HG03342 (cell line): ENCODE data around the gene IARS1.
A peak's percentile ranks its signal among the peaks of the same experiment; 100 is the strongest.

Source experiments
- ATAC-seq: cut with Tn5 transposase; IDR thresholded peaks from one replicate; pipeline ENCODE4 v1.9.1; 2021; ENCODE audit warnings: mild to moderate bottlenecking, moderate library complexity; ENCODE audit not compliant: unreplicated experiment

The IARS1 gene

DNA sequence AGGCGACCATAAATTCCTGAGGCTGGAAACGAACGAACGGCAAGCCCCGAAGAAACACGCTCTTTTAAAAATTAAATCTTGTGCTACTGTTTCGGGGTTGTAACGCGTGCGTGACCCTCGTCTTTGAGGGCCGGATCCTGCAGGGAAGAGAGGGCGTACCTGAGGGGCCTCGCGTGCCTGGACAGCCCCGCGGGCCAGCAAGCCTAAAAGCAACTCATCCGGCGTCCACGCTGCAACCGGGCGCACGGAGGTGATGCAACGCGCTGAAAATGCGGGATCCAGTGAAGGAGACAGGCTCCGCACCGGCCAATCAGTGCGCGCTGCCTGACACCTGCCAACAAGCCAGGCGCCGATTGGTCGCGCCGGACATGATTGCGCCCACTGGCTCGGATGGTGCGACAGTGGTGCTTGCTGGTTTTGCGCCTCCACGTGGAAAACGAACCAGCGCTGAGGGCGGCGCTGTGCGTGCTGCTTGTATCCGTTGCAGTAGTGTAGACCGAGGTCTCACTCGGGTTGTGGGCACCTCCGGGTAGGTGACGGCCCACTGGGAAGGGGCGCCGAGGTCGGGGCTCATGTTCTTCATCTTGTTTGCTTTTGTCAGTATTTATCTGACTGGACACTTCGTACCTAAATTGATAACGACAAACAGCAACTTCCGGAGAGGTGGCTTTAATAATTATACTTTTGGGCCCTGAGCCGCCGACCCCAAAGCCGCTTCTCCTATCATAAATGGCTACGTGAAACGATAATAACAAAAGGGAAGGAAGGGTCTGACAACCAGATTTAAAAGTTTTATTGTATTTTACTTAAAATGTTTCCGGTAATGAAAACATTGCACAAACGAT, at the start of gene IARS1:
Gene IARS1, minus strand, starts transcription at position 246 of the 845 bp plus-strand sequence. CDS start 4,278 bp downstream, outside the sequence.
- ATAC-seq: peak; percentile 94

DNA sequence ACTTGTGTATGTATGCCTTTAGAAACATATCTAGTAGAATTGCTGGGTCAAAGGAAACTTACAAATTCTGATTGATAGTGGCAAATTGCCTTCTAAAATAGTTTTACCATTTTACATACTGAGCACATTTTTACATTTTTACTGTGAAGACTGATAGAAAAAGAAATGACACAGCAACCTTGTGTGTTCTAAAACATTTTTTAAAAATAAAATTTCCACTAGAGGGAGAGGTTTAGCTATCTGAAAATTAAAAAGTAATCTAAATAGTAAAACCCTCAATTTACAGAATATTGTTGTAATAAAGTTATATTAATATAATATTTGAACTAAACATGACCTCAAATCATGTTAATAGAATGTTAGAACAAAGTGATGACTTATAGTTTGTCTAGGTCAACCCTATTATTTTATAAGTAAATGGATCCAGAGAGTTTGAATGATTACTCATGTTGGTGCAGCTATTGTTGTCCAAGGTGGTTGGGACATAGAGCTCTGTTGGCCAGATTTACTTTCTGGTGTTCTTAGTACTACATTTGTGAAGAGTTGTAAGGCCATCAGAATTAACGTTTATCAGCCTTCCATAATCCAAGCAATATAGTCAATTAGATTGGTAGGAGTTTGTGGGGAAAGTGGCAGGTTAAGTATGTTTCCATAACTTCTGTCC, 49.5 kb upstream of the IARS1 start:
- ATAC-seq: no peak

DNA sequence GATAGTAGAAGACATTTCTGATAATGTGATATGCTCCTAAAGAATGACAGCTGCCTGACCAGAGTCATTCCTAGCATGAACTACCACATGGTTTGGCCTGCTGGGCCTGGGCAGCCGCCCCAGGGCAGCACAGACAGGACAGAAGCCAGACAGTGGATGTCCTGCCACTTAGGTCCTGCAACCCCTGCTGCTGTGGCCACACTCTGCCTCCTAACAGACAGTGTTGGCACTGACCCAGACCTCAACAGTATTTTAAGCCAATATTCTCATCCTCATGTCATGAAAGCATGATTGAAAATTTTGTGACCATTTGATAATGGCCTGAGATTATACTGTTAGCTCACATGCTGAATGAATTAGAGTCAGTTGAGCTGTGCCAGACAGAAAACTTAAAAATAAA, 48.1 kb upstream of the IARS1 start:
- no peak for ATAC-seq

DNA sequence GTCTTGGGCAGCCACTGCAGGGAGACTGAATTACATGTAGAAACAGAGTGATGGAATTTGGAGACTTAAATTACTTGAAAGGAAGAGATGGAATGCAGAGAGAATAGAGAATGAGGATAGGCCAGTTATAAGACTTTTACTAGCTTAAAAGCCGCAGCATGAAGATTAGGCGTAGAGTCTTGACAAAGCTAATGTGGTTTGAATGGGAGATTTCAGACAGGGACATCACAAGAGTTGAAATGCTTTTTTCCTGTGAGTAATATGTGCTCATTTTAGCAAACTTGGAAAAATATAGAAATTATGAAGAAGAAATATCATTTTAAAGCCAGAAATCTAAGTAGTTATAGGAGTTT, 39.8 kb upstream of the IARS1 start:
- no peak for ATAC-seq

DNA sequence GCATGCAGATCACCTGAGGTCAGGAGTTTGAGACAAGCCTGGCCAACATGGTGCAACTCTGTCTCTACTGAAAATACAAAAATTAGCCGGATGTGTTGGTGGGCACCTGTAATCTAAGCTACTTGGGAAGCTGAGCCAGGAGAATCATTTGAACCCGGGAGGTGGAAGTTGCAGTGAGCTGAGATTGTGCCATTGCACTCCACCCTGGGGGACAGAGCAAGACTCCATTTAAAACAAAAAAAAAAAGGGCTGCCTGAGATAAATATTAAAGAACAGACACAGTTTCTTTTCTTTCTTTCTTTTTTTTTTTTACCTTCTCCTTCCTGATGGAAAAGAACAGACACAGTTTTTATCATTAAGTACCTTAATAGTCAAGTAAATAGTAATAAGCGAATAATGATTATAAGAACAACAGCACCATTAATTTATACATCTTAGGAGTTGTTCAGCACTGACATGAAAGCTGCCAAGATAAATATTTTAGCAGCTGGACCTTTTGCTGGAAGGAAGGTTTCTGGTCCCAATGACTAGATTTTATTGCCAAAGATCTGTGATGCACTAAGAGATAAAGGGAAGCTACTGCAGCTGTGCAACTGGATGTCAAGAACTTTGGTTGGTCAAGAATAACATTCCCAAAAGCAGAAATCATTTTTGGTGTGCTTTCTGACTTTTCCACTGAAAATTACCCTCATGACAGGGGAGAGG, 39.2 kb upstream of the IARS1 start:
- no peak for ATAC-seq

DNA sequence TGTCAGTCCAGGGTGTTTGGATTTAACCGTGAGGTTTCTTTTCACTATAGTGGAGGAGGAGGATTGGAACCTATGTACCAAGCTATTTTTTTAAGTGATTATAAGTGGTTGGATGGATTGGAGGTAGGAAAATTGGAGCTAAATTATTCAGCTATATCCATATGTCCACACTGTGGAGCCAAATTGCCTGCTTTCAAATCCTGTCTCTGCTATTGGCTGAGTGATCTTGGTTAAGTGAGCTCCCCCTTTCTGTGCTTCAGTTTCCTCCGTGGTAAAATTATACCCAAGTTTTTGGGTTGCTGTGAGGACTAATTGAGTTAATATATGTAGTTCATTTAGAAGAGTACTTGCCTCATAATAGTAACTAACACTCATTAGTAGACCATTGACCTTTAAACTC, 34.7 kb upstream of the IARS1 start:
- ATAC-seq: no peak

DNA sequence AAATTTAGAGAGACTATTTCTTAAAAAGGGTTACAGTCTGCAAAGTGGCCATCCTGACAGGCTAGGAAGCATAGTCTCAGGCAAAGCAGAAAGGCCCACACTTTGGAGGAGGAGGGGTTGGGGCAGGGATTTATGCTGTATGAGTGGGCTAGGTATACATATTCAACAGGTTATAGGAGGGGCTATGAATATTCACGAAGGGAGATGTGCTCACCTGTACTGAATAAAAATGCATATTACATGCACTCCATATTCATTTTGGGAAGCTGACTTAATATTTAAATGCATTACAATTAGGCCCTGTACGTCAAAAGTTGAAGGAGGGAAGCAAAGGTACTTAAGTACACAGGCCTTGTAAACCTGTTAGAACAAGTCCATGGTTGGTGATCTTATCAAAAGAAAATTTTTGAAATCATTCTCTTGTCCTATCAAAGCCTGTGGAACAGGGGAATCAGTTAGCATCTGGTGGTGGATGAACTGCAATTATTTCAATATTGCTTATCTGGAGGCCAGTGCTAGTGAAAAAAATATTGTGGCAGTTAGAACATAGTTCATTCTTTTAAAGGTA, 33.9 kb upstream of the IARS1 start:
- ATAC-seq: no peak

DNA sequence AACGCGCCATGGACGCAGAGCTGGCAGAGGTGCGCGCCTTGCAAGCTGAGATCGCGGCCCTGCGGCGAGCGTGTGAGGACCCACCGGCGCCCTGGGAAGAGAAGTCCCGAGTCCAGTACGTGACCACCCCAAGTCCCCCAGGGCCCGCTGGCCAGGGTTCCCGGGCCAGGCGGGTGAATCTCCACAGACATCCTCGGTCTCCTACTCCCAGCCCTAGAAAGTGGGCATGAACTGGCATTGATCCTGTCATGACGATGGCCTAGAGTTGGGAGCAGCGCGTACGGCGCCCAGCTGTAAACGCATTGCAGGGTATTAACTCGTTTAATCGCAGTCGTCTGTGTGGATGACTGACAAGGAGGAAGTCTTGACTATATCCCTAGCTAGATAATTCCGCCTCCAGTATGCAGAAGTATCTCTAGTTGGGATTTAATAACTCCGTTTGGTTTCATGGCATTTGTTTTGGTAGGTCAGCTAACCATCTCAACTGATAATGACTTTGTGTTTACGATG, 32.5 kb upstream of the IARS1 start:
- ATAC-seq: peak; percentile 2

DNA sequence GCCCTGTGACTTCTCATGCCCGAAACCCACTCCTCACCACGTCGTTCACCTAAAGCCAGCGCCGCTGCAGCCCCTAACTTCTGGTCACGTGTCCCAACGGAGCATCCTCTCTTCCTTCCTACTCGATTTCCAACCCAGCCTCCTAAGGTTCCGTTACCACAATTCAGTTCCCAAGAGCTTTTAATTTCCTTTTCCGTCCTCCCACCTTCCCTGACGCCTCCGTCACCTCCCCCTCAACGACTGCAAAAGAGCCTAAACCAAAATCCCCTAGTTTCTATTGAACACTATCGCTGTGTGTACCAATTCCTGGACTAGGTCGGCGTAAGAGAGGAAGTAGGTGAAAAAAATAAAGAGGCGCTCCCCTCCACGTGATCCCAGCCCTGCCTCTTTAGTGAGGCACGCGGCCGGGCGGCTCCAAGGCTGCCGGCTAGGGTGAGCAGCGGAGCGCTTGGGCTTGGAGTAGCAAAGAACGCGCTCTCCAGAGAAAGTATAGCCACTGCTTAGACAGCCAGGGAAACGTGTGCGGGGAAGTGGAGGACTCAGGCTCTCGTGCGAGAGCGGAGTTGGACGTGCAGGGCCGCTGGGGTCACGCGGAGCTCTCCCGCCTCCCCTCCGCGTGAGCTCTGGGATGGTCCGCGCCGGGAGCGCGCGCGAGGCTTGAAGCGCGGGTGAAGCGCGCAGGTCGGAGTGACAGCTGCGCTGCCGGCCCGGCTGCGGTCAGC, 31.9 kb upstream of the IARS1 start, which contains the start of the genes CENPP and NOL8:
Gene CENPP, plus strand, starts transcription at position 685 of the 722 bp plus-strand sequence.
Gene NOL8, minus strand, starts transcription at position 82 of the 722 bp plus-strand sequence. CDS start 1,189 bp downstream, outside the sequence.
- ATAC-seq: peak; percentile 96

DNA sequence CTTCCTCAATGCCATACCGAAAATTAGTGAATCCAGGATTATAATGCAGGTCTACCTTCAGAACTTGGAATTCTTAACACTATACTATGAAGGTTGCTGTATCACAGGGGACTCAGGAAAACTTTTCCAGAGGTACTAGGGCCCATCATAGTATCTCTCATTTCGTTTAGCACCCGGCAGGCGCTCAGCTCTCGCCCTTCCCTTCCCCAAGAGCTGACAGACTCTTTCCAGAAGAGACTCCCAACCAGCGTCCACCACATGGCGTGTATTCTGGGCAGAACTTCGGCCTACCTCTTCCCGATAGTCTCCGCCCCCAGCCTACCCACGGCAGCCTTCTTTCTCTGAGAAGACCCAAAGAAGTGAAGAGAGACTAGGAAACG, 31.4 kb upstream of the IARS1 start:
- ATAC-seq: peak; percentile 17

DNA sequence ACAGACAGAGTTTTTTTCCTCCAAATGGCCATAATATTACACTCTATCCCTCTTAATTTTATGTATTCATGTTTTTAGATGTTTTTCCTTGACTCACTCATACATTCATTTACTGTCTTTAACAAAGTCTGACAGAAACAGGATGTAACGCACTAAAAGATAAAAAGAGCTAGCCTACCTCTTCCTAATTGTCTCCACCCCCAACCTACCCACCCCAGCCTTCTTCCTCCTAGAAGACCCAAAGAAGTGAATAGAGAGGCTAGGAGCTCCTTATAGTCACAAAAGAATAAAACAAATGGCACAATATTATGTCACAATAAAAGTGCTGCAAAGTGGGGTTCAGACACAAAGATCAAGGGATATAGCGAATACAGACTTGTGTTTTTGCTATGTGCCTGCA, 30.9 kb upstream of the IARS1 start:
- no peak for ATAC-seq

DNA sequence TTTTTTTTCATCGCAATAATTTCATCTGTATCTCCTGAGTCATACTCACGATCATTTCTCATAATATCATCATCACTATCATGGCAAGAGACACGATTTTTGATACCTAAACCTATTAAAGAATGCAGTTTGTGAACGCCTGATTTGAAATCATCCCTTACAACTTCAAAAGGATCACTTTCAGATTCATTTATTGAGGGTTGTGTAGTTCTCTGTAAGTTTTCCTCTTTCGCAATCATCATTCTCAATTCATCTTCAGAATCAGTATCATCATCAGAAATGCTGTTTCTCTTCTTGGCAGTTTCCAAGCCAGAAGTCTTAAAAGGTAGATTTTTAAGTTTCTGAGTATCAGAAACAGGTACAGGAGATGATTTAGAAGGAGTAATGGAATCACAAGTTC, 22.0 kb upstream of the IARS1 start:
- ATAC-seq: no peak

DNA sequence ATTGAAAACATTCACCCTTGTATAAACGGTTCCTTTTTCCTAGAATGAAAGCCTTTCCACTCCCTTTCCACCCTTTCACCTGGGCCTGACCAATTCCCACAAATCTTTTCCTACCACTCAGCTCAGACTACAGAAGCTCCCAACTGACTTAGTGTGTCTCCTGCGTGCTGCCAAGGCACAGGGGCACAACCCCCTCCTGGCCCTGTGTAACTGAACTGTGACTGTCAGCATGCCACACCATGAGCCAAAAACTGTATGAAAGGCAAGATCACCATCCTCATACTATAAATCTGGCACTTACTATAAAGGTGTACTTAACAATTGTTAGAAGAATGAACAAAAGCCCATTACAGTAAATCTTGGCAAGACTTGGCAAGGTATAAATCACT, 20.1 kb upstream of the IARS1 start:
- no peak for ATAC-seq

DNA sequence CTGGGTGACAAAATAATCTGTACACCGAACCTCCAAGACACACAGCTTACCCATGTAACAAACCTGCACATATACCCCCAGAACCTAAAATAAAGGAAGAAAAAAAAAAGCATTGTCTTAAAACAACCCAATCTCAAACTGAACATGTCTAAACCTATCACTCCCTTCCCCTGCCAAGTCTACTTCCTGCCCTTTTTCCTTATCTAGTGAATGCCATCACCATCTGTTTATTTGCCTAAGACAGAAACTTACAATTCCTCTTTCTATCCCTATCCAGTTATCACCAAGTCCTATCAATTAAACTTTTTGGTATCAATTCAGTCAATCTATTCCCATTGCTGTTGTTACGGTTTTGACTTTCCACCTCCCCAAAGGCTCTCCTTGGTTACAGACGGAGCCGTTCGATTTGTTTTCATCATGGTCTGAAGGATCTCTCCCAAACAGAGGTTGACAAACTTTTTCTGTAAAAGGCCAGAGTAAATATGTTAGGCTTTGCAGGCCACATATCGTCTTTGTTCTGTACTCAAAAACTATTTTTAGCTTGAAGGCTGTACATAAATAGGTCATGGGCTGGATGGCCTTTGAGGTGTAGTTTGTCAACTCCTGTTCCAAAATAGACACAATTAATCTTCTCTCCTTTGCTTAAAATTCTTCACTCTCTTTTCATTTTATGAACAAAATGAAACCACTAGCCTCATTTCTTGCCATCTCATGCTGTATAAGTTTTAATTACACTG, 19.6 kb upstream of the IARS1 start:
- no peak for ATAC-seq

DNA sequence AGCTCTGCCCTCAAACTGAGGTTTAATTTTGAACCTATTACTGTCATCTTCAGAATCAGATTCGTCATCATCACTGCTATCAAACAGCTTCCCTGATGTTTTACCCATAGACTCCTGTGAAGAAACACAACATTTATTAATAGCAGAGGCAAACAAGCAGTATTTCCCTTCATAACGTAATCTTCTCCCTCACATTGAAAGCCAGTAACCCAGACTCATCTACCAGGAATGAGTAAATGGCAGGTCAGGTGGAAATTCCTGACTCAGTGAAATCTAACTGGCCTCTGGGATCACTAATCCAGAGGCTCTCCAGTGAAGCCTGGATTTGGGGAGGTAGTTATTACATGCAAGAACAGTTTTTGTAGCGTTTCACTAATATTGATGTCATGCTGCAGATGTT, 17.1 kb upstream of the IARS1 start:
- ATAC-seq: no peak

DNA sequence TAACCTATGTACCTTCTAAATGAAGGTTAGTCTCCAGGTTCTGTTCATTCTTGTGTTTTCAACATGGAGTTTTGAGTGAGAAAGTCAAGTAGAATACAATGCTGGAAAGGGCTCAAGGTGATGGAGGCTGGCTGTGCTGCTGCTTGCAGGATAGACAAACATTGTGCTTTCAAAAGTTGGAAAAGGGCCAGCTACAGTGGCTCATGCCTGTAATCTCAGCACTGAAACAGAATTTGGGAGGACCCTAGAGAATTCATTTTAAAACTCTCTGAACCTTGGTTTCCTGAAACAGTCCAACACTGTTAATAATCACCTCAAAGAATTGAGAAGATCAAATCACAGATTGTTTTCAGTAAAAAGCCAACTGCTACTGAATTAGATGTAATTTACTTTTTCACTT, 15.4 kb upstream of the IARS1 start:
- ATAC-seq: no peak

DNA sequence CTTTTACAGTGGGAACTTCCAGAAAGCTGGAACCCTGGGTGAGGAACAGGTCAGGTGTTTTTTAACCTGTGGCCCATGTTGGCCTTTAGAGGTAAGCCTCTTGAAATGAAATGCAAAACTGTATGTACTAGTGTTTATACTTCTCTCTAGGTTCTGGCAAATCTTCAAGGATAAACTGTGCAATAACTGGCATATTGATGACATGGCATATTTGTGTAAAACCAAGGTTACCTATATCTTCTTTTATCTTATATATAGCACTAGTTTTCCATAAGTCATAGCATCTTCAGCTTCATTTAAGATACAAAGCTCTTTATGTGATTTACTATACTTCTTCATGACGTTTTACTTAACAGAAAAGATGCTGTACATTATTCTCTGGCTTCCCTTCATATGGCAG, 7.4 kb upstream of the IARS1 start:
- ATAC-seq: no peak

DNA sequence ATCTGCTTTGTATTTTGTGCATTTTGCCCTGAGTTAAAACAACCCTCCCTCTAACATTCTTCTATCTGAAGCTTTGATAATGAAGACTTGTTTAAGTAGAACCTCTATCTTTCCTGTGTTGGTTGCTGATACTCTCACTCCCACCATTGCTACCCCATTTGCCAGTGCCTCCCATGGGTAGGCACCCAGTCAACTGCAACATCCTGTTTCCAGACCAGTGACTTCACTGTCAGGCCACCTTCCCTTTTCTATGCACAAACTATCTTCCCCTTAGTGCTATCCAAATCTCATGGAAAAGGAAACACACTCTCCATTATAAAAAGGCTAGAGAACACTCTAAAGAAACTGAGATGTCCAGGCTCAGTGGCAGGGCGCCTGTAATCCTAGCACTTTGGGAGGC, 5.6 kb upstream of the IARS1 start:
- ATAC-seq: no peak

DNA sequence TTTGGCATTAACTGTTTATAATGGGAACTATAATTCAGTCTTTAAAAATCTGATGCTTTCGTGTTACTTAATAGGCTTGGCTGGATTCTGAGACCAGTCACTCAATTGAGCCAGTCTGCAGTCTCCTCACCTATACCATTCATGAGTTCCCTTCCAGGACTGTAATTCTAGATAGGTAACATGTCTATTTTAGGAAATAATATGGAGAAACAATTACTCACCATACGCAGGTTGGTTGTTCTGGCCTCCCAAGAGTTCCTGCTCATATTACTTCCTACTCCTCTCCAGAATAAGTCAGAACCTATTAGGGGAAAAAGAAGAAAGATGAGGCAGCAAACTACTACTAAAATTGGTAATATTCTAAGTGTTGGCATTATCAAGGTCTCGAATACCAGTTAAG, 4.5 kb upstream of the IARS1 start:
- ATAC-seq: no peak

DNA sequence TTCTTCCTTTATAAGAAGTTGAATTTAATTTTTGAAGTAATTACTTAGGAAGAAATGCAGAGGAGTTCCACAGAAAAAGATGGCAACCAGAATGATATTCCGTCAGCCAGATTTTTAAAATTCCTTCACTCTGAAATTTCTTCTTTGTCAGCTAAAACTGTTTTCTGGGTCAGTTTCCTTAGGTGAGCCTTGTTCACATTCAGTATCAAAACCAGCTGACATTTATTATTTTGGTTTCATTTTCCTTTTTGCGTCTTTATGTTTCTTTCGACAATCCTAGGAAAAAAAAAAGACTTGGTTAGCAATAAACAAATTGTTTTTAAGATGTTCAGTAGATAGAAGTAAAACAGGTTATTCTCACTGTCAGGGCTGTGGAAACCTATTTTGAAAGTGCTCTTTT, 4.1 kb upstream of the IARS1 start:
- ATAC-seq: no peak
